NCI-H524 treated with DMSO at 0.1 percent for 48 hours (cell line): ENCODE results near the gene CHST14.

Experiments used
- DNase-seq: peaks from one replicate; lab custom pipeline; 2025; lab: John Stamatoyannopoulos, UW

The CHST14 gene

GRCh38 chr15:40463279-40463678, 7.5 kb upstream of the CHST14 start:
- no peak for DNase-seq

GRCh38 chr15:40463886-40464545, 6.8 kb upstream of the CHST14 start:
- DNase-seq: no peak

GRCh38 chr15:40464595-40465185, 6.1 kb upstream of the CHST14 start:
- no peak for DNase-seq

GRCh38 chr15:40465939-40466338, 4.8 kb upstream of the CHST14 start:
- DNase-seq: no peak

- DNase-seq: no peak
Measured at GRCh38 chr15:40466426-40467260, 4.1 kb upstream of the CHST14 start.

- no peak for DNase-seq
Measured at GRCh38 chr15:40467261-40467615, 3.5 kb upstream of the CHST14 start.

GRCh38 chr15:40468898-40469331, 1.9 kb upstream of the CHST14 start:
- no peak for DNase-seq

GRCh38 chr15:40469776-40470390, 901 bp upstream of the CHST14 start:
- DNase-seq: no peak

- DNase-seq: no peak
Measured at GRCh38 chr15:40471105-40471807, 472 bp downstream of the CHST14 start.

GRCh38 chr15:40471808-40472150, 995 bp downstream of the CHST14 start:
- no peak for DNase-seq

- no peak for DNase-seq
Measured at GRCh38 chr15:40472171-40472727, 1.5 kb downstream of the CHST14 start.

- no peak for DNase-seq
Measured at GRCh38 chr15:40474581-40474980, 3.8 kb downstream of the CHST14 start.

- DNase-seq: no peak
Measured at GRCh38 chr15:40477642-40478327, 7.0 kb downstream of the CHST14 start.

GRCh38 chr15:40479024-40479423, 8.2 kb downstream of the CHST14 start:
- DNase-seq: no peak

- DNase-seq: no peak
Measured at GRCh38 chr15:40481341-40482074, 10.7 kb downstream of the CHST14 start.

GRCh38 chr15:40483919-40484318, 13.1 kb downstream of the CHST14 start:
- no peak for DNase-seq

GRCh38 chr15:40486066-40486770, 15.4 kb downstream of the CHST14 start:
- no peak for DNase-seq

GRCh38 chr15:40487816-40488682, 17.3 kb downstream of the CHST14 start:
- DNase-seq: no peak
